ENCODE measurements around the gene PEAR1. TPM values are rescaled to one million over a fixed set of nuclear protein-coding genes. Genes with fewer than 3 reads are reported as not detected.

The PEAR1 gene
- total RNA-seq, 6 experiments from 2014 or later = 3.2 to 23.6 (median 20.2) TPM

GRCh38 chr1:156877433-156878170 lies 15.9 kb upstream of the PEAR1 start:
- Mint-ChIP-seq H3K9me3 (no peaks in the 10 kb centered on the region), H3K27me3 (ENCODE audit: insufficient read depth) (peaks cover 41% of the 10 kb centered on the region), H3K4me1 (ENCODE audit: low read depth) (no peaks in the 10 kb centered on the region), H3K4me3 (no peak overlapping the region), H3K36me3 (ENCODE audit: low read depth) (no peaks in the 10 kb centered on the region), H3K27ac (no peak overlapping the region)
- TF ChIP-seq, protein P1, sequence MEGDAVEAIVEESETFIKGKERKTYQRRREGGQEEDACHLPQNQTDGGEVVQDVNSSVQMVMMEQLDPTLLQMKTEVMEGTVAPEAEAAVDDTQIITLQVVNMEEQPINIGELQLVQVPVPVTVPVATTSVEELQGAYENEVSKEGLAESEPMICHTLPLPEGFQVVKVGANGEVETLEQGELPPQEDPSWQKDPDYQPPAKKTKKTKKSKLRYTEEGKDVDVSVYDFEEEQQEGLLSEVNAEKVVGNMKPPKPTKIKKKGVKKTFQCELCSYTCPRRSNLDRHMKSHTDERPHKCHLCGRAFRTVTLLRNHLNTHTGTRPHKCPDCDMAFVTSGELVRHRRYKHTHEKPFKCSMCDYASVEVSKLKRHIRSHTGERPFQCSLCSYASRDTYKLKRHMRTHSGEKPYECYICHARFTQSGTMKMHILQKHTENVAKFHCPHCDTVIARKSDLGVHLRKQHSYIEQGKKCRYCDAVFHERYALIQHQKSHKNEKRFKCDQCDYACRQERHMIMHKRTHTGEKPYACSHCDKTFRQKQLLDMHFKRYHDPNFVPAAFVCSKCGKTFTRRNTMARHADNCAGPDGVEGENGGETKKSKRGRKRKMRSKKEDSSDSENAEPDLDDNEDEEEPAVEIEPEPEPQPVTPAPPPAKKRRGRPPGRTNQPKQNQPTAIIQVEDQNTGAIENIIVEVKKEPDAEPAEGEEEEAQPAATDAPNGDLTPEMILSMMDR (IDR thresholded peaks at IDR 0.05) = no peak
- no peak for DNase-seq

GRCh38 chr1:156879876-156880275 lies 13.6 kb upstream of the PEAR1 start:
- H3K36me3 Mint-ChIP-seq (ENCODE audit: low read depth) = no peaks in the 10 kb centered on the region
- DNase-seq = no peak
- H3K4me3 Mint-ChIP-seq = no peak overlapping the region
- no peak overlapping the region for H3K27ac Mint-ChIP-seq
- peaks cover 52% of the 10 kb centered on the region for H3K27me3 Mint-ChIP-seq (ENCODE audit: insufficient read depth)
- TF ChIP-seq, protein P1 (IDR thresholded peaks at IDR 0.05) = no peak
- H3K4me1 Mint-ChIP-seq (ENCODE audit: low read depth) = no peaks in the 10 kb centered on the region
- H3K9me3 Mint-ChIP-seq = no peaks in the 10 kb centered on the region

GRCh38 chr1:156880473-156880872 lies 13.0 kb upstream of the PEAR1 start:
- Mint-ChIP-seq H3K27ac (no peak overlapping the region), H3K9me3 (no peaks in the 10 kb centered on the region), H3K4me3 (no peak overlapping the region), H3K27me3 (ENCODE audit: insufficient read depth) (peaks cover 50% of the 10 kb centered on the region), H3K36me3 (ENCODE audit: low read depth) (no peaks in the 10 kb centered on the region), H3K4me1 (ENCODE audit: low read depth) (no peaks in the 10 kb centered on the region)
- no peak for DNase-seq
- TF ChIP-seq, protein P1 (IDR thresholded peaks at IDR 0.05) = no peak

DNA sequence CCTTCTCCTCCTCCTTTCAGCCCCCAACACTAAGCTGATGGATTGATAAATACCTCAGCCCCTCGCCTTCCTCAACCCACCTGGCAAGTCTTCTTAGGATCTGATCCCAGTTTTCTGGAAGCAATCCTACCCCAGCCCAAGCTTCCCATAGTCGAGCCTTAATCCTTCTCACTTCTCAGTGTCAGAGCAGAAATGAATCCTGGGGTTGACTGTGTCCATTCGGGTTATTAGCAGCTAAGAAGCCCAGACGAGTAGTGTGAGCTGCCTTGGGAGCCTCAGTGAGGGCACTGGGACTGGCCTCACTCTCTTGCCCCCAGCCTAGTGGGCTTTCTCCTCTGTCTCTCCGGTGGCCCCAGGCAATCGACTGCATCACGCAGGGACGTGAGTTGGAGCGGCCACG lies 12.4 kb upstream of the PEAR1 start:
- H3K27ac Mint-ChIP-seq = no peak overlapping the region
- DNase-seq = no peak
- H3K4me3 Mint-ChIP-seq = no peak overlapping the region
- no peaks in the 10 kb centered on the region for H3K9me3 Mint-ChIP-seq
- H3K36me3 Mint-ChIP-seq (ENCODE audit: low read depth) = no peaks in the 10 kb centered on the region
- TF ChIP-seq, protein P1 (IDR thresholded peaks at IDR 0.05) = no peak
- no peaks in the 10 kb centered on the region for H3K4me1 Mint-ChIP-seq (ENCODE audit: low read depth)
- H3K27me3 Mint-ChIP-seq (ENCODE audit: insufficient read depth) = peaks cover 49% of the 10 kb centered on the region

DNA sequence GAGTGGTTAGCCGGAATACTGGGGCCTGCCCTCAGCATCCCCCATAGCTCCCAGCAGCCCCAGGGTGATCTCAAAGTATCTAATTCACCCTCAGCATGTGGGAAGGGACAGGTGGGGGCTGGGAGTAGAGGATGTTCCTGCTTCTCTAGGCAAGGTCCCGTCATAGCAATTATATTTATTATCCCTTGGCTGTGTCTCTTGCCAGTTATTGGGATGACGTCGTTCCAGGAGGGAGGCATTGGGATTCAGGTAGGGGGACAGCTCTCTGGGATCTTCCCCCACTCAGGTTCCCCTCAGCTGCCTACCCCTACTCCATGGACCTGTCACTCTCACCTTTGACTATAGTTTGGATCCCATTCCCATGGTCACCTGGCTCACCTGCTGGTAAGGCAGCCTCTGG lies 11.9 kb upstream of the PEAR1 start:
- Mint-ChIP-seq H3K27ac (no peak overlapping the region), H3K4me3 (no peak overlapping the region), H3K27me3 (ENCODE audit: insufficient read depth) (peaks cover 52% of the 10 kb centered on the region), H3K36me3 (ENCODE audit: low read depth) (no peaks in the 10 kb centered on the region), H3K4me1 (ENCODE audit: low read depth) (no peaks in the 10 kb centered on the region), H3K9me3 (no peaks in the 10 kb centered on the region)
- DNase-seq = no peak
- TF ChIP-seq, protein P1 (IDR thresholded peaks at IDR 0.05) = no peak

Measured in HFFc6 (cell line).